Measurements from ENCODE around the gene MPV17. TPM values are rescaled to one million over a fixed set of nuclear protein-coding genes. Genes with fewer than 3 reads are reported as not detected.

MPV17 gene
- polyA plus RNA-seq, 1 donor (not counting 4 experiments of a cell fraction or from before 2014, with no cell fraction given): 125 TPM

GRCh38 chr2:27323596-27324285 lies 844 bp upstream of the MPV17 start:
- H3K4me3 ChIP-seq (ENCODE audit: control insufficient read depth in 2 of 3, extremely low read depth in 1 of 3, insufficient read depth in 2 of 3, low read depth in 1 of 3, low read length in 3 of 3): peak overlapping the region; percentile 76 to 87 (median 79)
- TF ChIP-seq, protein P1, sequence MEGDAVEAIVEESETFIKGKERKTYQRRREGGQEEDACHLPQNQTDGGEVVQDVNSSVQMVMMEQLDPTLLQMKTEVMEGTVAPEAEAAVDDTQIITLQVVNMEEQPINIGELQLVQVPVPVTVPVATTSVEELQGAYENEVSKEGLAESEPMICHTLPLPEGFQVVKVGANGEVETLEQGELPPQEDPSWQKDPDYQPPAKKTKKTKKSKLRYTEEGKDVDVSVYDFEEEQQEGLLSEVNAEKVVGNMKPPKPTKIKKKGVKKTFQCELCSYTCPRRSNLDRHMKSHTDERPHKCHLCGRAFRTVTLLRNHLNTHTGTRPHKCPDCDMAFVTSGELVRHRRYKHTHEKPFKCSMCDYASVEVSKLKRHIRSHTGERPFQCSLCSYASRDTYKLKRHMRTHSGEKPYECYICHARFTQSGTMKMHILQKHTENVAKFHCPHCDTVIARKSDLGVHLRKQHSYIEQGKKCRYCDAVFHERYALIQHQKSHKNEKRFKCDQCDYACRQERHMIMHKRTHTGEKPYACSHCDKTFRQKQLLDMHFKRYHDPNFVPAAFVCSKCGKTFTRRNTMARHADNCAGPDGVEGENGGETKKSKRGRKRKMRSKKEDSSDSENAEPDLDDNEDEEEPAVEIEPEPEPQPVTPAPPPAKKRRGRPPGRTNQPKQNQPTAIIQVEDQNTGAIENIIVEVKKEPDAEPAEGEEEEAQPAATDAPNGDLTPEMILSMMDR (optimal IDR thresholded peaks at IDR 0.05 in 1 of 3, IDR thresholded peaks at IDR 0.05 in 1 of 3, conservative IDR thresholded peaks at IDR 0.05 in 1 of 3; ENCODE audit: extremely low read depth in 1 of 3, insufficient read depth in 2 of 3, low read length in 3 of 3): no peak
- H3K27ac ChIP-seq (ENCODE audit: control insufficient read depth, insufficient read depth, low read length): peak overlapping the region; percentile 91
- H3K4me1 ChIP-seq (ENCODE audit: control insufficient read depth, extremely low read depth, insufficient read depth, low read length): peaks cover 27% of the 10 kb centered on the region
- dilution Hi-C loops (cut with MboI; ENCODE audit: extremely low pct_ligation_motif_present, low sequenced_read_pairs): no loop called here
- FAIRE-seq (no peak), DNase-seq (ENCODE audit: low read depth, low spot score) (no peak)
- peaks cover 10% of the 10 kb centered on the region for H3K79me2 ChIP-seq (ENCODE audit: control insufficient read depth, insufficient read depth, low read length)
- peak overlapping the region; percentile 90 for H2AFZ ChIP-seq (ENCODE audit: control insufficient read depth, low read length)
- H3K9me3 ChIP-seq (ENCODE audit: control insufficient read depth, low read depth, low read length): no peaks in the 10 kb centered on the region
- no peaks in the 10 kb centered on the region for H3K27me3 ChIP-seq (ENCODE audit: control insufficient read depth, extremely low read depth, insufficient read depth, low read length)
- H4K20me1 ChIP-seq (ENCODE audit: control insufficient read depth, extremely low read depth, insufficient read depth, low read length): peaks cover 3% of the 10 kb centered on the region
- peak overlapping the region; percentile 88 for H3K4me2 ChIP-seq (ENCODE audit: control insufficient read depth, extremely low read depth, insufficient read depth, low read depth, low read length)
- H3K9ac ChIP-seq (ENCODE audit: control insufficient read depth, extremely low read depth, insufficient read depth, low read length): peak overlapping the region; percentile 99
- H3K9me1 ChIP-seq (ENCODE audit: control insufficient read depth, extremely low read depth, insufficient read depth, low read length): no peaks in the 10 kb centered on the region
- peaks cover 11 to 14% of the 10 kb centered on the region in 2 experiments for H3K36me3 ChIP-seq (ENCODE audit: control insufficient read depth in 2 of 2, extremely low read depth in 1 of 2, insufficient read depth in 2 of 2, low read length in 2 of 2)

DNA sequence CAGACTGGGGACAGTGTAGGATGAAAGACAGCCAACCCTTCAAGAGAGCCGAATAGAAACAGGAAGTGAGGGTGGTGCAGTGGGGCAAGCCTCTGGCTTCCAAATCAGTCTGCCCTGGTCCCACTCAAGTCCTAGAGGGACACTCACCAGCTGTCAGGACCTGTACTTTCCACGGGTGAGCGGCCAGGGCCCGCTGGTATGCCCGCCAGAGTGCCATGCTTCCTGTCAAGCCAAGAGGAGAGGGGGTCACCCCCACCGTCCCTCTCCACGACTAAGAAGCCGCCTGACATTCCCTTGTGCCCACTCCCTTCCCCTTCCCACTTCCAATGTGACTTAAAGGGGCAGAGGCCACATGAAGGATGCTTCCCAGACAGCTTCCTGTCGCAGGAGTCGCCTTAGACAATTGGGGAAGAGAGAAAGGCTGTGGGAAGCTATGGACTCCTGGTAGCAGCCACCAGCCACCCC lies 564 bp downstream of the MPV17 start:
- FAIRE-seq (no peak), DNase-seq (ENCODE audit: low read depth, low spot score) (no peak)
- H4K20me1 ChIP-seq (ENCODE audit: control insufficient read depth, extremely low read depth, insufficient read depth, low read length): peaks cover 6% of the 10 kb centered on the region
- no peaks in the 10 kb centered on the region for H3K9me1 ChIP-seq (ENCODE audit: control insufficient read depth, extremely low read depth, insufficient read depth, low read length)
- TF ChIP-seq, protein P1 (optimal IDR thresholded peaks at IDR 0.05 in 1 of 3, IDR thresholded peaks at IDR 0.05 in 1 of 3, conservative IDR thresholded peaks at IDR 0.05 in 1 of 3; ENCODE audit: extremely low read depth in 1 of 3, insufficient read depth in 2 of 3, low read length in 3 of 3): no peak
- no peak for TF ChIP-seq EZH2 (IDR thresholded peaks at IDR 0.05; ENCODE audit: low read length)
- H3K4me1 ChIP-seq (ENCODE audit: control insufficient read depth, extremely low read depth, insufficient read depth, low read length): peaks cover 27% of the 10 kb centered on the region
- no peaks in the 10 kb centered on the region for H3K27me3 ChIP-seq (ENCODE audit: control insufficient read depth, extremely low read depth, insufficient read depth, low read length)
- peak overlapping the region; percentile 99 for H3K9ac ChIP-seq (ENCODE audit: control insufficient read depth, extremely low read depth, insufficient read depth, low read length)
- peaks cover 5 to 16% of the 10 kb centered on the region in 2 experiments for H3K36me3 ChIP-seq (ENCODE audit: control insufficient read depth in 2 of 2, extremely low read depth in 1 of 2, insufficient read depth in 2 of 2, low read length in 2 of 2)
- peak overlapping the region; percentile 76 to 87 (median 79) for H3K4me3 ChIP-seq (ENCODE audit: control insufficient read depth in 2 of 3, extremely low read depth in 1 of 3, insufficient read depth in 2 of 3, low read depth in 1 of 3, low read length in 3 of 3)
- H3K27ac ChIP-seq (ENCODE audit: control insufficient read depth, insufficient read depth, low read length): peak overlapping the region; percentile 91
- peak overlapping the region; percentile 88 for H3K4me2 ChIP-seq (ENCODE audit: control insufficient read depth, extremely low read depth, insufficient read depth, low read depth, low read length)
- no peaks in the 10 kb centered on the region for H3K9me3 ChIP-seq (ENCODE audit: control insufficient read depth, low read depth, low read length)
- dilution Hi-C loops (cut with MboI; ENCODE audit: extremely low pct_ligation_motif_present, low sequenced_read_pairs): no loop called here
- peaks cover 10% of the 10 kb centered on the region for H3K79me2 ChIP-seq (ENCODE audit: control insufficient read depth, insufficient read depth, low read length)
- peak overlapping the region; percentile 90 for H2AFZ ChIP-seq (ENCODE audit: control insufficient read depth, low read length)
